Body of pancreas (tissue), 4 donors: ENCODE results near the gene RAD51B. TPM values are rescaled to one million over a fixed set of nuclear protein-coding genes. Genes with fewer than 3 reads are reported as not detected.
A peak's percentile ranks its signal among the peaks of the same experiment; 100 is the strongest.

Source experiments
- ATAC-seq: fragments of 150-250 bp; one replicate; pipeline ENCODE4 v1.9.1; 2016
- DNase-seq, 4 donors: peaks; one replicate each; pipeline ENCODE4 v3.0.0-alpha.2; 2019
- H3K27ac ChIP-seq, 4 donors: fragments of 200-600 bp; sonication (generic); 1 replicate in 3 of 4; 2 replicates in 1 of 4; pipeline versions ENCODE4 v1.5.1 to v1.6.1; 2016 to 2019; ENCODE audit warnings: mild to moderate bottlenecking in 1 of 4, mixed read lengths in 1 of 4, moderate library complexity in 1 of 4
- H3K27me3 ChIP-seq, 2 donors: fragments of 200-600 bp; sonication (generic); one replicate each; pipeline ENCODE4 v1.6.0; 2016; ENCODE audit warnings: mild to moderate bottlenecking in 1 of 2
- H3K36me3 ChIP-seq, 2 donors: fragments of 200-600 bp; sonication (generic); replicated peaks in 1 of 2; 2 replicates each; pipeline ENCODE4 v1.5.1; 2016; ENCODE audit warnings: low read depth in 2 of 2; ENCODE audit not compliant: insufficient read depth in 1 of 2
- H3K4me1 ChIP-seq: fragments of 200-600 bp; sonication (generic); one replicate; pipeline ENCODE4 v1.6.0; 2016
- H3K4me3 ChIP-seq, 2 donors: fragments of 200-600 bp; sonication (generic); 1 replicate in 1 of 2; 2 replicates in 1 of 2; pipeline ENCODE4 v1.5.1; 2016 to 2019
- H3K9me3 ChIP-seq, 3 donors: fragments of 200-600 bp; sonication (generic); 1 replicate in 2 of 3; 2 replicates in 1 of 3; pipeline ENCODE4 v1.5.1; 2016
- POLR2A ChIP-seq, 3 donors: fragments of 450-650 bp; IDR thresholded peaks; one replicate each; pipeline ENCODE4 v1.6.1; 2016; ENCODE audit warnings: antibody characterized with exemption in 3 of 3, mild to moderate bottlenecking in 2 of 3
- WGBS, 2 donors: methylation state at CpG; one replicate each; pipeline ENCODE4 v1.1.5; 2017; 5-methylcytosine and 5-hydroxymethylcytosine counted together
- intact Hi-C: fragments of 100-400 bp; cut with DNase I; formaldehyde crosslinking; loops from one replicate; pipeline ENCODE4 v1.15.1; 2023
- total RNA-seq, 2 donors: library from RNA; depleted of rRNA; stranded (reverse); fragments of >200 nt; gene quantifications; one replicate each; pipeline ENCODE4 v1.1.0, GENCODE V29; 2016
- TF ChIP-seq, protein P1 (sequence below), 7 experiments: fragments of 450-650 bp in 4 of 7; fragments of 200-600 bp in 3 of 7; sonication (generic) in 3 of 7; IDR thresholded peaks; one replicate each; pipeline ENCODE4 v1.5.1; 2016 to 2019; ENCODE audit warnings: antibody characterized with exemption in 7 of 7

RAD51B gene
- total RNA-seq, 2 donors from 2014 or later, result 12.2 to 29.6 TPM

DNA sequence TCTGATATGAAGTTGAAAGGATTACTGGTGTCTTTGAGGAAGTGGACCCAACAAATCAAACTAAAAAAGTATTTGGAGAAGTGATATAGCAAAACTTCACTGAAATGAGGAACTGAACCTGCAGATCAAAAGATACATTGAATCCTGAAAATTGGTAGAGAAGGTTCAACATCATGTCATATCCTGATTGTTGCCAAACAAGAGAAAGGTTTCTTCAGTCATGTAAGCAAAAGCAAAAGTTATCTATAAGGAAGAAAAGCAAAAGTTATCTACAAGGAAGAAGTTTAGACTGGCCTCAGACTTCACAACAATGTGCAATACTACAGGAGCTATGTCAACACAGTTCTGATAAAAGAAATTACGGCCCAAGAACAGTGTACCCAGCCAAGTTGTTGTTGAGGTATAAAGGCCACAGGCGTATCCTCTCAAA lies 142.7 kb downstream of the RAD51B start:
- DNase-seq (peak in 3 of 4 donors; percentile 15 to 54 (median 26)), ATAC-seq (peak; percentile 90)
- TF ChIP-seq POLR2A (IDR thresholded peaks at IDR 0.05), result no peak
- TF ChIP-seq, protein P1, sequence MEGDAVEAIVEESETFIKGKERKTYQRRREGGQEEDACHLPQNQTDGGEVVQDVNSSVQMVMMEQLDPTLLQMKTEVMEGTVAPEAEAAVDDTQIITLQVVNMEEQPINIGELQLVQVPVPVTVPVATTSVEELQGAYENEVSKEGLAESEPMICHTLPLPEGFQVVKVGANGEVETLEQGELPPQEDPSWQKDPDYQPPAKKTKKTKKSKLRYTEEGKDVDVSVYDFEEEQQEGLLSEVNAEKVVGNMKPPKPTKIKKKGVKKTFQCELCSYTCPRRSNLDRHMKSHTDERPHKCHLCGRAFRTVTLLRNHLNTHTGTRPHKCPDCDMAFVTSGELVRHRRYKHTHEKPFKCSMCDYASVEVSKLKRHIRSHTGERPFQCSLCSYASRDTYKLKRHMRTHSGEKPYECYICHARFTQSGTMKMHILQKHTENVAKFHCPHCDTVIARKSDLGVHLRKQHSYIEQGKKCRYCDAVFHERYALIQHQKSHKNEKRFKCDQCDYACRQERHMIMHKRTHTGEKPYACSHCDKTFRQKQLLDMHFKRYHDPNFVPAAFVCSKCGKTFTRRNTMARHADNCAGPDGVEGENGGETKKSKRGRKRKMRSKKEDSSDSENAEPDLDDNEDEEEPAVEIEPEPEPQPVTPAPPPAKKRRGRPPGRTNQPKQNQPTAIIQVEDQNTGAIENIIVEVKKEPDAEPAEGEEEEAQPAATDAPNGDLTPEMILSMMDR (IDR thresholded peaks at IDR 0.05), result no peak
- Histone ChIP-seq H3K27me3 (no peaks in the 10 kb centered on the region), H3K4me1 (peaks cover 25% of the 10 kb centered on the region), H3K36me3 (no peaks in the 10 kb centered on the region), H3K9me3 (no peaks in the 10 kb centered on the region), H3K27ac (peak overlapping the region in 3 of 4 donors; percentile 13 to 56 (median 39)), H3K4me3 (no peak overlapping the region)
- intact Hi-C loops, result no loop called here
- WGBS, 2 donors, result 13 to 26% methylated on average over 2 of the region's 2 CpGs

- no peaks in the 10 kb centered on the region for H3K9me3 ChIP-seq
- ATAC-seq (no peak), DNase-seq (no peak)
- no peaks in the 10 kb centered on the region for H3K36me3 ChIP-seq
- no peak overlapping the region for H3K27ac ChIP-seq
- H3K27me3 ChIP-seq, result no peaks in the 10 kb centered on the region
- TF ChIP-seq POLR2A (IDR thresholded peaks at IDR 0.05), result no peak
- TF ChIP-seq, protein P1 (IDR thresholded peaks at IDR 0.05), result no peak
- 30 to 38% methylated on average over 2 of the region's 2 CpGs for WGBS, 2 donors
- peaks cover 25% of the 10 kb centered on the region for H3K4me1 ChIP-seq
- H3K4me3 ChIP-seq, result no peak overlapping the region
- intact Hi-C loops, result no loop called here
Measured at GRCh38 chr14:67963545-67963944, 144.0 kb downstream of the RAD51B start.

GRCh38 chr14:67963960-67964812 lies 144.6 kb downstream of the RAD51B start:
- intact Hi-C loops, result no loop called here
- Histone ChIP-seq H3K9me3 (no peaks in the 10 kb centered on the region), H3K36me3 (no peaks in the 10 kb centered on the region), H3K4me1 (peaks cover 25% of the 10 kb centered on the region), H3K27ac (peak overlapping the region in 1 of 4 donors; percentile 15), H3K27me3 (no peaks in the 10 kb centered on the region), H3K4me3 (no peak overlapping the region)
- no peak for TF ChIP-seq POLR2A (IDR thresholded peaks at IDR 0.05)
- TF ChIP-seq, protein P1 (IDR thresholded peaks at IDR 0.05), result no peak
- DNase-seq, result no peak
- WGBS, 2 donors, result 70 to 80% methylated on average over 6 of the region's 6 CpGs
- ATAC-seq, result peak; percentile 58

DNA sequence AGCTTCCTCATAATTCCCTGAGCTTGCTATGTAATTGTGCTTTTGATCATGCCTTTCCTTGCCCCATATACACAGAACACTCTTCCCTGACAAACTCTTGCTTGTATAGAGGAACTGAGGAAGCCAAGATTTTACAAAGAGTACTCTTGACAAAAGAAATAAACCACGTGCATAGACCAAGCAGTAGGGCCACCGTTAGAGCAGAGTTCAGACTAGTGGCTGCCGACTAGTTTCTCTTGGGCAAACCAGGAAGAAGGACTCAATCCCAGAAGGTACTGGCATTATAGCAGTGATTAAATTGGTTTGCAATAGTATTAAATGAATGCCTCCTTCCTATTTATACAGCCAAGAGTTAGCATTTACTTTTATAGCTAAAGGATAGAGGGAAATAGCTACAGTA lies 146.1 kb downstream of the RAD51B start:
- no peak for ATAC-seq

More for the DNA sequence above, 146.1 kb downstream of the RAD51B start:
- no peaks in the 10 kb centered on the region for H3K27me3 ChIP-seq
- H3K9me3 ChIP-seq, result no peaks in the 10 kb centered on the region
- H3K27ac ChIP-seq, result no peak overlapping the region
- H3K4me3 ChIP-seq, result no peak overlapping the region
- intact Hi-C loops, result no loop called here
- WGBS, 2 donors, result 87 to 89% methylated on average over 3 of the region's 3 CpGs
- H3K4me1 ChIP-seq, result peaks cover 25% of the 10 kb centered on the region
- no peaks in the 10 kb centered on the region for H3K36me3 ChIP-seq
- TF ChIP-seq, protein P1 (IDR thresholded peaks at IDR 0.05), result no peak
- TF ChIP-seq POLR2A (IDR thresholded peaks at IDR 0.05), result no peak
- no peak for DNase-seq
